IMR-90 (cell line): ENCODE measurements around the gene NAGPA. TPM values are rescaled to one million over a fixed set of nuclear protein-coding genes. Genes with fewer than 3 reads are reported as not detected.

Source experiments
- ATAC-seq: fragments of 200-7000 bp; cut with Tn5 transposase; 2 replicates; pipeline ENCODE4 v1.9.1; 2020; ENCODE audit warnings: low read depth, mild to moderate bottlenecking, moderate library complexity
- BruUV-seq: library from RNA; stranded (reverse); fragments of 400-500 nt; replicated peaks from 2 replicates; lab custom pipeline; 2021; lab: Mats Ljungman, UMichigan
- CTCF ChIA-PET: fragments of 300-600 bp; formaldehyde crosslinking; extraction: SDS; loops from one replicate; lab custom pipeline; 2021; ENCODE audit warnings: antibody characterized with exemption; lab: Yijun Ruan, JAX
- POLR2A ChIA-PET: fragments of 300-600 bp; sonication (Branson Sonifier 250); formaldehyde crosslinking; loops from one replicate; lab custom pipeline; 2022; ENCODE audit warnings: antibody characterized with exemption; ENCODE audit not compliant: unreplicated experiment; lab: Charles Lee
- DNase-seq: peaks from one replicate; pipeline ENCODE4 v3.0.0; 2013
- H2AFZ ChIP-seq: replicated peaks from 2 replicates; pipeline ENCODE3; 2013; ENCODE audit warnings: low read length, mild to moderate bottlenecking; ENCODE audit not compliant: poor library complexity
- H2AK5ac ChIP-seq: 2 replicates; pipeline ENCODE4 v1.6.1; 2013; ENCODE audit warnings: low read depth, low read length, inconsistent platforms
- H2AK9ac ChIP-seq: replicated peaks from 2 replicates; pipeline ENCODE3; 2013; ENCODE audit warnings: mild to moderate bottlenecking, low read depth, low read length, moderate library complexity; ENCODE audit not compliant: poor library complexity
- H2BK120ac ChIP-seq: 2 replicates; pipeline ENCODE4 v1.6.1; 2013; ENCODE audit warnings: low read depth, low read length, inconsistent platforms
- H2BK15ac ChIP-seq: 3 replicates; pipeline ENCODE4 v1.6.1; 2013; ENCODE audit warnings: low read depth, low read length, inconsistent platforms
- H2BK20ac ChIP-seq: 2 replicates; pipeline ENCODE4 v1.6.1; 2013; ENCODE audit warnings: low read depth, mild to moderate bottlenecking, inconsistent platforms, low read length, moderate library complexity
- H2BK5ac ChIP-seq: 2 replicates; pipeline ENCODE4 v1.6.1; 2013; ENCODE audit warnings: mild to moderate bottlenecking, low read depth, low read length, inconsistent platforms; ENCODE audit not compliant: poor library complexity, severe bottlenecking
- H3K14ac ChIP-seq: replicated peaks from 2 replicates; pipeline ENCODE4 v1.6.1; 2013; ENCODE audit warnings: low read depth, low read length, inconsistent platforms
- H3K18ac ChIP-seq: 2 replicates; pipeline ENCODE4 v1.6.1; 2013; ENCODE audit warnings: low read depth, low read length, control low read depth
- H3K23ac ChIP-seq: 2 replicates; pipeline ENCODE4 v1.6.1; 2013; ENCODE audit warnings: low read depth, low read length, inconsistent platforms
- H3K27ac ChIP-seq: 2 replicates; pipeline ENCODE4 v1.5.1; 2013; ENCODE audit warnings: mild to moderate bottlenecking, control low read depth, low read length; ENCODE audit not compliant: insufficient read depth
- H3K27me3 ChIP-seq: 2 replicates; pipeline ENCODE4 v1.6.1; 2013; ENCODE audit warnings: low read length; ENCODE audit not compliant: control insufficient read depth, insufficient read depth
- H3K36me3 ChIP-seq: 2 replicates; pipeline ENCODE4 v1.6.1; 2013; ENCODE audit warnings: low read length, mixed read lengths; ENCODE audit not compliant: control insufficient read depth, insufficient read depth
- H3K4ac ChIP-seq: 2 replicates; pipeline ENCODE4 v1.6.1; 2013; ENCODE audit warnings: low read depth, low read length, inconsistent platforms
- H3K4me1 ChIP-seq: 2 replicates; pipeline ENCODE4 v1.6.1; 2013; ENCODE audit warnings: low read length, mixed read lengths; ENCODE audit not compliant: control insufficient read depth, insufficient read depth
- H3K4me2 ChIP-seq: 2 replicates; pipeline ENCODE4 v1.6.1; 2013; ENCODE audit warnings: low read depth, mild to moderate bottlenecking, control low read depth, low read length, moderate library complexity
- H3K4me3 ChIP-seq: 2 replicates; pipeline ENCODE4 v1.5.1; 2013; ENCODE audit warnings: low read depth, mild to moderate bottlenecking, control low read depth, low read length, moderate library complexity; ENCODE audit not compliant: insufficient read depth
- H3K56ac ChIP-seq: 2 replicates; pipeline ENCODE4 v1.6.1; 2013; ENCODE audit warnings: low read length, inconsistent platforms; ENCODE audit not compliant: insufficient read depth; ENCODE audit errors: extremely low read depth
- H3K79me1 ChIP-seq, 2 experiments: 2 replicates each; pipeline ENCODE4 v1.6.1; 2013; ENCODE audit warnings: low read length in 2 of 2, inconsistent platforms in 1 of 2, low read depth in 1 of 2
- H3K9ac ChIP-seq: 2 replicates; pipeline ENCODE4 v1.6.1; 2013; ENCODE audit warnings: low read depth, low read length, control low read depth
- H3K9me1 ChIP-seq: 2 replicates; pipeline ENCODE4 v1.6.1; 2013; ENCODE audit warnings: low read length, inconsistent platforms; ENCODE audit not compliant: insufficient read depth
- H3K9me3 ChIP-seq: 2 replicates; pipeline ENCODE4 v1.6.1; 2013; ENCODE audit warnings: low read length; ENCODE audit not compliant: control insufficient read depth, insufficient read depth
- H4K20me1 ChIP-seq: 2 replicates; pipeline ENCODE4 v1.6.1; 2013; ENCODE audit warnings: low read length, inconsistent platforms; ENCODE audit not compliant: insufficient read depth
- H4K5ac ChIP-seq: 2 replicates; pipeline ENCODE4 v1.6.1; 2013; ENCODE audit warnings: mild to moderate bottlenecking, low read depth, low read length, control low read depth
- H4K8ac ChIP-seq, 2 experiments: 2 replicates each; pipeline ENCODE4 v1.6.1; 2013; ENCODE audit warnings: low read depth in 2 of 2, low read length in 2 of 2, control low read depth in 1 of 2, inconsistent platforms in 1 of 2
- H4K91ac ChIP-seq: 2 replicates; pipeline ENCODE4 v1.6.1; 2013; ENCODE audit warnings: low read depth, low read length, inconsistent platforms; ENCODE audit not compliant: insufficient read depth
- BHLHE40 ChIP-seq: fragments of 150-350 bp; IDR thresholded peaks from 2 replicates; pipeline ENCODE4 v1.6.1; 2016; ENCODE audit warnings: mild to moderate bottlenecking, low read depth, low read length
- MAFK ChIP-seq: IDR thresholded peaks from 2 replicates; pipeline ENCODE4 v1.6.1; 2012; ENCODE audit warnings: low read depth, low read length, improper control_type of control experiment
- POLR2A ChIP-seq: IDR thresholded peaks from 2 replicates; pipeline ENCODE4 v1.6.1; 2012; ENCODE audit warnings: mild to moderate bottlenecking, low read depth, low read length
- USF2 ChIP-seq: fragments of 150-350 bp; IDR thresholded peaks from 2 replicates; pipeline ENCODE4 v1.6.1; 2017; ENCODE audit warnings: mild to moderate bottlenecking, antibody characterized with exemption, low read length, low read depth
- WGBS, 2 experiments: methylation state at CpG; one replicate each; pipeline versions ENCODE4 v1.1.5 to v1.1.7; 2013; ENCODE audit warnings: missing lambda C conversion rate in 2 of 2; ENCODE audit not compliant: insufficient read length in 1 of 2; ENCODE audit errors: extremely low coverage in 2 of 2; 5-methylcytosine and 5-hydroxymethylcytosine counted together
- dilution Hi-C: fragments of 300-500 bp; cut with HindIII; formaldehyde crosslinking; loops from one replicate; pipeline ENCODE4 v1.14.3; 2018; ENCODE audit warnings: low sequenced_read_pairs; ENCODE audit not compliant: unreplicated experiment
- in situ Hi-C: fragments of 300-500 bp; cut with MboI; formaldehyde crosslinking; loops from 3 replicates; pipeline ENCODE4 v1.14.3; 2019; ENCODE audit warnings: low sequenced_read_pairs, inconsistent platforms, mixed read lengths
- intact Hi-C: fragments of 100-400 bp; cut with micrococcal nuclease; formaldehyde crosslinking; loops from 2 replicates; pipeline ENCODE4 v1.10.0; 2022
- polyA plus RNA-seq, 3 experiments: library from polyadenylated mRNA; depleted of rRNA; stranded (reverse); fragments of >200 nt; gene quantifications; 2 replicates each; pipeline ENCODE4 v1.2.3, GENCODE V29; 2012; ENCODE audit warnings: low replicate concordance in 1 of 3
- total RNA-seq: library from RNA; depleted of rRNA; stranded (reverse); fragments of >200 nt; gene quantifications from 2 replicates; pipeline ENCODE4 v1.2.3, GENCODE V29; 2012

Gene NAGPA
- total and polyA plus RNA-seq, 2 of the 4 experiments (the other 2 are of a cell fraction) = 6.5 to 12.2 TPM

- BruUV-seq = no TSS peak
- H3K9ac ChIP-seq = peak within 1 kb of the TSS; percentile 74
- peak; percentile 94 for ATAC-seq
- H3K9me3 ChIP-seq = no peaks in the 10 kb centered on the region
- H3K36me3 ChIP-seq = peaks cover 14% of the 10 kb centered on the region
- peaks cover 2% of the 10 kb centered on the region; the same call in 1 of the 2 replicates for H3K27me3 ChIP-seq
- TF ChIP-seq POLR2A (peak; percentile 83), BHLHE40 (peak; percentile 89), USF2 (peak; percentile 96), MAFK (no peak)
- H3K4me3 ChIP-seq = peak within 1 kb of the TSS; percentile 79
- H4K8ac ChIP-seq = peak within 1 kb of the TSS; percentile 98 to 99
- peak within 1 kb of the TSS; percentile 99 for H2AFZ ChIP-seq
- peak within 1 kb of the TSS; percentile 99 for H4K5ac ChIP-seq
- peaks cover 3% of the 10 kb centered on the region; the same call in 1 of the 2 replicates for H3K4me1 ChIP-seq
- H4K20me1 ChIP-seq = no peaks in the 10 kb centered on the region
- DNase-seq = peak; percentile 82
- H2BK15ac ChIP-seq = no peak within 1 kb of the TSS
- H3K23ac ChIP-seq = peak within 1 kb of the TSS; percentile 71
- peak within 1 kb of the TSS; percentile 73 for H2BK5ac ChIP-seq
- POLR2A ChIA-PET = no interaction called here
- H4K91ac ChIP-seq = peak within 1 kb of the TSS; percentile 64
- H2BK120ac ChIP-seq = peak within 1 kb of the TSS; percentile 44
- peak within 1 kb of the TSS; percentile 82 for H3K14ac ChIP-seq
- peak within 1 kb of the TSS; percentile 82 for H2AK5ac ChIP-seq
- H3K79me1 ChIP-seq = peaks cover 4 to 38% of the 10 kb centered on the region in 2 experiments; a peak in 3 of 4 replicates
- CTCF ChIA-PET = interaction anchor here (0.6 to 1.4 kb wide), 2 partner anchors 13 to 18 kb away, joined by 3 read pairs; no protein-coding TSS in a partner anchor
- H3K27ac ChIP-seq = peak within 1 kb of the TSS; percentile 79
- H3K4me2 ChIP-seq = peak within 1 kb of the TSS; percentile 91
- dilution Hi-C loops = no loop called here
- H2AK9ac ChIP-seq = peak within 1 kb of the TSS; percentile 80
- no peak within 1 kb of the TSS; the same call in 1 of the 2 replicates for H3K18ac ChIP-seq
- H3K9me1 ChIP-seq = peaks cover 9% of the 10 kb centered on the region
- in situ Hi-C loops = no loop called here
- H2BK20ac ChIP-seq = no peak within 1 kb of the TSS
- intact Hi-C loops = no loop called here
- peak within 1 kb of the TSS; percentile 79 for H3K56ac ChIP-seq
- peak within 1 kb of the TSS; percentile 84 for H3K4ac ChIP-seq
- 0% methylated on average over 13 of the region's 53 CpGs; no CpG with 5 or more reads in 1 of the 2 experiments for WGBS, 2 experiments
Observed at GRCh38 chr16:5071681-5072333, 38.1 kb upstream of the NAGPA start, which contains the start of gene ALG1. ALG1 (plus strand) TSS chr16:5071843; CDS start chr16:5071850, 7 bp downstream.
